IPS-18c (cell line): Measurements from ENCODE around the gene KRT12.
"Not testable (repeated sequence)": the region's sequence is repeated elsewhere in the genome, so short reads cannot be mapped to it uniquely, and the experiment has no call there.

Source experiments
- H3K4me3 ChIP-seq: 2 replicates; pipeline ENCODE4 v1.7.0; 2013; ENCODE audit warnings: low read depth, mild to moderate bottlenecking, low read length, moderate library complexity; ENCODE audit not compliant: insufficient read depth
- H3K9me3 ChIP-seq: one replicate; pipeline ENCODE4 v1.6.1; 2013; ENCODE audit warnings: mild to moderate bottlenecking, low read length, moderate library complexity; ENCODE audit not compliant: control insufficient read depth, insufficient read depth

KRT12 gene

GRCh38 chr17:40825599-40825998 lies 41.4 kb downstream of the KRT12 start:
- H3K9me3 ChIP-seq, result no peaks in the 10 kb centered on the region

GRCh38 chr17:40824015-40824832 lies 42.8 kb downstream of the KRT12 start:
- Histone ChIP-seq H3K4me3 (no peak overlapping the region), H3K9me3 (no peaks in the 10 kb centered on the region)

More at GRCh38 chr17:40825599-40825998, 41.4 kb downstream of the KRT12 start:
- no peak overlapping the region for H3K4me3 ChIP-seq

DNA sequence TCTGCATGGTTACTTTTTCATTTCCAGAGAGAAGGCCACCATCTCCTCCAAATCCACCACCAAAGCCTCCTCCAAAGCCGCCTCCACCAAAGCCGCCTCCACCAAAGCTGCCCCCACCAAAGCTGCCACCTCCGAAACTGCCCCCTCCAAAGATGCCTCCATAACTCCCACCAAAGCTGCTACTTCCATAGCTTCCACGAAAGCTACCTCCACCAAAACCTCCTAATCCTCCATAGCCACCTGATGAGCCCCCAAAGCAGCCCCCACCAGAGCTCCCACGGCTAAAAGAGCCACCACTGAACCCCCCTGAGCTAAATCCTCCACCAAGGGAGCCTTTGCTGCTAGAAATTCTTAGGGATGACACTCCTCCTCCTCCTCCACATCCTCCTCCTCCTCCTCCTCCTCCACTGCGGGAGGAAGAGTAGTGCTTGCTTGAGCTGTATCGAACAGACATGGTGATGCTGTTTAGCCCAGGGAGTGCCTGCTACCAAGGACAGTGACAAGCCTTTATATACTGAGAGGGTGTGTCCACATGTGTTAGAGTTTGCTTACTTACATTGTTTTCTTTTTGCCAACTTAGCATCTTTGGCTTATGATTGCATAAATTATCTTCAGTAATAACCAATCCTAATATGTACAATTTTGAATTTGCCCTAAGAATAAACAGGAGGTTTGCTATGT lies 44.8 kb downstream of the KRT12 start, which contains the start of gene KRT10:
TSS of gene KRT10 (minus strand) at position 483 of the 681 bp plus-strand sequence. CDS start at position 454, 29 bp downstream.
- Histone ChIP-seq H3K4me3 (no peak within 1 kb of the TSS), H3K9me3 (no peaks in the 10 kb centered on the region)

GRCh38 chr17:40821536-40821935 lies 45.5 kb downstream of the KRT12 start:
- H3K4me3 ChIP-seq, result no peak overlapping the region

GRCh38 chr17:40820228-40820838 lies 46.7 kb downstream of the KRT12 start:
- Histone ChIP-seq H3K9me3 (no peaks in the 10 kb centered on the region), H3K4me3 (no peak overlapping the region)

More at GRCh38 chr17:40821536-40821935, 45.5 kb downstream of the KRT12 start:
- no peaks in the 10 kb centered on the region for H3K9me3 ChIP-seq

DNA sequence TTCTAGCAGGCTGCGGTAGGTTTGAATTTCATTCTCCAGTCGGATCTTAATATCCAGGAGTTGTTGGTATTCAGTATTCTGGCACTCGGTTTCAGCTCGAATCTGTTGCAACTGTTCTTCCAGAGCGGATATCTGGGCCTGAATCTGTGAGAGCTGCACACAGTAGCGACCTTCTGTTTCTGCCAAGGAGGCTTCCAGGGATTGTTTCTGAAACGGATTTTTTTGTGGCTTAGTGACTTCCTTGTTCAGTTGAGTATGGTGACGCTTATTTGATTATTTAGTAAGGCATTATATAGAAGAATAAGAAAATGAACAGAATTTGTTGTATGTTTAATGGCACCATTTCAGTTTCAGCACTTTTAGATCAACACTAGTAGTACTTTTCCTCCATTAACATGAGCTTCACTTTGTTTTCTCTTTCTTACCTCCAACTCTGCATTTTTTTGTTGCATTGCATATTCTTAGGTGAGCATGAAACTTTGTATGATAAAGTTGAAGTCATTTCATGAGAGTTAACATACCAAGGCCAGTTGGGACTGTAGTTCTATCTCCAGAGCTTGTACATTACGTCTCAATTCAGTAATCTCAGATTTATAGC lies 47.4 kb downstream of the KRT12 start:
- no peaks in the 10 kb centered on the region for H3K9me3 ChIP-seq
- H3K4me3 ChIP-seq, result peak overlapping the region; percentile 49

DNA sequence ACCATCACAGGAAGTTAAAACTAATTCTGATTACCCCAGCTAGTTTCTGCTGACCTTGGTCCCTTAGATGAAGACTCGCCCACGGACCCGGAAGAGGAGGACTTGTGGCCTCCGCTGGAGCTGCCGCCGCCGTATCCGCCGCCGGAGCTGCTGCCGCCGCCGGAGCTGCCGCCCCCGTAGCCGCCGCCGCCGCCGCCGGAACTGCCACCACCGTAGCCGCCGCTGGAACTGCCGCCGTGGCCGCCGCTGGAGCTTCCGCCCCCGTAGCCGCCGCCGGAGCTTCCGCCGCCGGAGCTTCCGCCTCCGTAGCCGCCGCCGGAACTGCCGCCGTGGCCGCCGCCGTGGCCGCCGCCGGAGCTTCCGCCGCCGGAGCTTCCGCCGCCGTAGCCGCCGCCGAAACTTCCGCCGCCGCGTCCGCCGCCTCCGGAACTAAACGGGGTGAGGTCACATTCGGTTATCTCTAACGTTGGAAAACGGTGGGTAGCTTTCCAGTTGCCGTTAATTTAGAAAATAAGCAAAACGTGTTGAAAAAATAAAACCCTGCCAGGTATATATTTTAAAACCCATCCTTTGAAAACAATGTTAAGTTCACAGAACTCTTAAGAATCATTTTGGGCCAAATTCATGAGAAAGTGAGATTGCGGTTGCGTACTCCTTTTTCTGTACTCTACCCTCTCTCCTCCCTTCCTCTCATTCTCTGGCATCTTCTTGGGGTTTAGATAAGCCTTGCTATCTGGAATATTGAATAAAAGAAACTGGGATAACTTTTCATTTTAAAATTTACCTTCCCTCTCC lies 48.1 kb downstream of the KRT12 start:
- no peaks in the 10 kb centered on the region for H3K9me3 ChIP-seq
- H3K4me3 ChIP-seq, result peak overlapping the region; percentile 49

DNA sequence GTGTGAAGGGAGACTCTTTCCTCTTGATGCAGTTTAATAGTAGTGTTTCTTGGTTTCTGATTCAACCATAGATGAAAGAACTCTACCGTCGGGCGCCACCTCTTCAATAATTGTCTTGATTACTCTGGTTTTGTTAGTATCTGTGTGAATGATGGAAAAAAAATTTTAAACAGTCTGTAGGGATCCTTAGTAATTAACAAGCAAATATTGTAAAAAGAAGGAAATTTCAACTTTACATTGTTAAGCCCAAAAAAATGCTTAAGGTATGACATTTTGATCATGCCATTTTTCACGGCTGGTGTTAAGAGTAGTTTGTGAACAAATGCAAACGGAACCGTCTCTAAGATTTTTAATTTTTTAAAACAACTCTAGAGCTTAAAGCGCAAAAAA lies 48.7 kb downstream of the KRT12 start:
- Histone ChIP-seq H3K9me3 (no peaks in the 10 kb centered on the region), H3K4me3 (peak overlapping the region; percentile 49)

DNA sequence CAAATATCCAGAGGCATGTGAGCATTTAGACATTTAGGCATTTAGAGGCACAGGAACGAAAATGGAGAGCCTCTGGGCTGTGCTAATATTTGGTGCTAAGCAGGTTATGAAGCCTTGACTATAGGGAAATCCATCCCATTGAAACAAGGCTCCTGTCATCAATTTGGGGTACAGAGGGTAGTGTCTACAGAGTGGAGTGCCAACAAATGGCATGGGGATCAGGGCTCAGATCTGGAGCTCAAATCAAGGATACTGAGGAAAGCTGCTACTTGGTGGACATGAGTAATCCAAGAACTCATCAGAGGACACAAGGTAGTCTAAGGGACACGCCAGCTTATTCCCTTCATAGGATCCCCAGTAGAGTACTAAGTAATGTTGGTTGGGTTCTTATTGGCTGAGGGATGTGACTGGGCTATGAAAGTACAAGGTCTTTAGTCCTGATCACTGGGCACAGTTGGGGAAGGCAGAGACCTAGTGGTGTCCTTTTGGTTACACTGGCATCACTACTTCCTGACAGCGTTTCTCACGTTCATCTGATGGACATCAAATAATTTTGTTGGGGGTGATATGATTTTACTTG lies 49.8 kb downstream of the KRT12 start:
- Histone ChIP-seq H3K9me3 (no peaks in the 10 kb centered on the region), H3K4me3 (no peak overlapping the region)

DNA sequence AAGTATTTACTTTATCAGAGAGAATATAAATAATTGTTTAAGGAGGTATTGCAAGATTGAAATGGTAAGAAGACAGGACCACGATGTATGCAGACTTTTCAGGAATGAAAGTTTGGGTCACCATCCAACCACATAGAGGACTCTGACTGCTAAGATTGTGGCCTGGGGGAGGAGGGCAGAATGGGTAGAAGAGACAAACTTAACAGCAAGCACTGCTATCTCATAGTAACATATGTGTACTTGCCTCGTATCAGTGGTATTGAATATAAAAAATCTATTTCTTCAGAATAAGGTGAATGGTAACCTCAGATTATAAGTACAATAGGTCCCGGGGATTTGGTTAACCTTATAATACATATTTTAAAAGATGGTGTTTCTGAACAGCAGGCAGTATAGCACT lies 50.5 kb downstream of the KRT12 start:
- Histone ChIP-seq H3K9me3 (no peaks in the 10 kb centered on the region), H3K4me3 (no peak overlapping the region)

- Histone ChIP-seq H3K4me3 (no peak overlapping the region), H3K9me3 (no peaks in the 10 kb centered on the region)
Measured at GRCh38 chr17:40815381-40815780, 51.6 kb downstream of the KRT12 start.

- not testable (repeated sequence) for H3K9me3 ChIP-seq, H3K4me3 ChIP-seq
Measured at GRCh38 chr17:40814657-40815056, 52.4 kb downstream of the KRT12 start.

GRCh38 chr17:40813804-40814203 lies 53.2 kb downstream of the KRT12 start:
- Histone ChIP-seq H3K4me3 (no peak overlapping the region), H3K9me3 (no peaks in the 10 kb centered on the region)

- H3K4me3 ChIP-seq, result no peak overlapping the region
- H3K9me3 ChIP-seq, result no peaks in the 10 kb centered on the region
Measured at GRCh38 chr17:40812639-40813038, 54.4 kb downstream of the KRT12 start.
